ENCODE results near the gene QRSL1. TPM values are rescaled to one million over a fixed set of nuclear protein-coding genes. Genes with fewer than 3 reads are reported as not detected.
"Not testable (repeated sequence)": the region's sequence is repeated elsewhere in the genome, so short reads cannot be mapped to it uniquely, and the experiment has no call there.

QRSL1 gene
- total RNA-seq, result 8.6 to 12.5 TPM (median 9.7 TPM) in 3 replicates
- long read RNA-seq, full-length matches to known transcripts, result 21 of 24 reads
- long read RNA-seq, partial matches to known transcripts, result 0 of 24 reads
- long read RNA-seq, other reads (novel, unspliced or antisense), result 3 of 24 reads

GRCh38 chr6:106629103-106629858 is at the start of gene QRSL1, which contains the start of gene RTN4IP1:
Gene QRSL1, plus strand, starts transcription at chr6:106629578. Its CDS starts 104 bp downstream, at chr6:106629682.
Gene RTN4IP1, minus strand, starts transcription at chr6:106629498. Its CDS starts 477 bp downstream, at chr6:106629021.
- H3K27ac Mint-ChIP-seq (ENCODE audit: unreplicated experiment), result peak within 1 kb of the TSS; percentile 94
- TF ChIP-seq CTCF (IDR thresholded peaks at IDR 0.05), result no peak
- H3K36me3 Mint-ChIP-seq (ENCODE audit: low read depth), result no peaks in the 10 kb centered on the region
- H3K9me3 Mint-ChIP-seq (ENCODE audit: low read depth), result no peaks in the 10 kb centered on the region
- no peaks in the 10 kb centered on the region for H3K27me3 Mint-ChIP-seq (ENCODE audit: low read depth)
- H3K4me3 Mint-ChIP-seq (ENCODE audit: unreplicated experiment), result peak within 1 kb of the TSS; percentile 89
- H3K4me1 Mint-ChIP-seq (ENCODE audit: low read depth), result peaks cover 27% of the 10 kb centered on the region
- no peak for DNase-seq (ENCODE audit: low spot score)

GRCh38 chr6:106581468-106581867 is 47.9 kb upstream of the QRSL1 start:
- Mint-ChIP-seq H3K27me3 (ENCODE audit: low read depth) (no peaks in the 10 kb centered on the region), H3K9me3 (ENCODE audit: low read depth) (no peaks in the 10 kb centered on the region), H3K4me1 (ENCODE audit: low read depth) (peaks cover 7% of the 10 kb centered on the region), H3K36me3 (ENCODE audit: low read depth) (peaks cover 6% of the 10 kb centered on the region), H3K27ac (ENCODE audit: unreplicated experiment) (no peak overlapping the region), H3K4me3 (ENCODE audit: unreplicated experiment) (no peak overlapping the region)
- no peak for DNase-seq (ENCODE audit: low spot score)
- no peak for TF ChIP-seq CTCF (IDR thresholded peaks at IDR 0.05)

- DNase-seq (ENCODE audit: low spot score), result no peak
- peaks cover 8% of the 10 kb centered on the region for H3K36me3 Mint-ChIP-seq (ENCODE audit: low read depth)
- no peak overlapping the region for H3K4me3 Mint-ChIP-seq (ENCODE audit: unreplicated experiment)
- no peaks in the 10 kb centered on the region for H3K9me3 Mint-ChIP-seq (ENCODE audit: low read depth)
- H3K27ac Mint-ChIP-seq (ENCODE audit: unreplicated experiment), result no peak overlapping the region
- H3K4me1 Mint-ChIP-seq (ENCODE audit: low read depth), result peaks cover 27% of the 10 kb centered on the region
- no peak for TF ChIP-seq CTCF (IDR thresholded peaks at IDR 0.05)
- H3K27me3 Mint-ChIP-seq (ENCODE audit: low read depth), result no peaks in the 10 kb centered on the region
Measured at GRCh38 chr6:106586815-106587415, 42.5 kb upstream of the QRSL1 start.

GRCh38 chr6:106588937-106589336 is 40.4 kb upstream of the QRSL1 start:
- H3K9me3 Mint-ChIP-seq (ENCODE audit: low read depth); H3K4me3 Mint-ChIP-seq (ENCODE audit: unreplicated experiment); H3K27me3 Mint-ChIP-seq (ENCODE audit: low read depth); H3K36me3 Mint-ChIP-seq (ENCODE audit: low read depth); DNase-seq (ENCODE audit: low spot score); H3K27ac Mint-ChIP-seq (ENCODE audit: unreplicated experiment): not testable (repeated sequence)
- peaks cover 32% of the 10 kb centered on the region for H3K4me1 Mint-ChIP-seq (ENCODE audit: low read depth)

- Mint-ChIP-seq H3K9me3 (ENCODE audit: low read depth) (no peaks in the 10 kb centered on the region), H3K4me3 (ENCODE audit: unreplicated experiment) (no peak overlapping the region), H3K27ac (ENCODE audit: unreplicated experiment) (peak overlapping the region; percentile 81)
Measured at GRCh38 chr6:106591111-106591825, 38.1 kb upstream of the QRSL1 start.

More at GRCh38 chr6:106591111-106591825, 38.1 kb upstream of the QRSL1 start:
- peaks cover 1% of the 10 kb centered on the region for H3K36me3 Mint-ChIP-seq (ENCODE audit: low read depth)
- no peak for TF ChIP-seq CTCF (IDR thresholded peaks at IDR 0.05)
- H3K27me3 Mint-ChIP-seq (ENCODE audit: low read depth), result no peaks in the 10 kb centered on the region
- DNase-seq (ENCODE audit: low spot score), result no peak
- H3K4me1 Mint-ChIP-seq (ENCODE audit: low read depth), result peaks cover 28% of the 10 kb centered on the region
